T-helper 2 cell treated with Interferon-gamma antibody and Interleukin-4, amounts not matched to agents 5 μg/mL and 100 μg/mL, for 36 hours (primary cell): ENCODE data around the gene PTN.

ENCODE experiments used
- DNase-seq: peaks from one replicate; pipeline ENCODE4 v3.0.0; 2021; ENCODE audit warnings: low spot score
- H3K27ac Mint-ChIP-seq: one replicate; pipeline ENCODE4 v1.8.0; 2021; ENCODE audit warnings: mild to moderate bottlenecking, mixed read lengths
- H3K27me3 Mint-ChIP-seq: one replicate; pipeline ENCODE4 v1.8.0; 2021; ENCODE audit warnings: low read depth, mixed read lengths
- H3K36me3 Mint-ChIP-seq: one replicate; pipeline ENCODE4 v1.8.0; 2021; ENCODE audit warnings: low read depth, mixed read lengths
- H3K4me1 Mint-ChIP-seq: one replicate; pipeline ENCODE4 v1.8.0; 2021; ENCODE audit warnings: low read depth, mixed read lengths
- H3K4me3 Mint-ChIP-seq: one replicate; pipeline ENCODE4 v1.8.0; 2022; ENCODE audit warnings: mild to moderate bottlenecking, moderate library complexity, mixed read lengths
- H3K9me3 Mint-ChIP-seq: one replicate; pipeline ENCODE4 v1.8.0; 2021; ENCODE audit warnings: mixed read lengths

Gene PTN

DNA sequence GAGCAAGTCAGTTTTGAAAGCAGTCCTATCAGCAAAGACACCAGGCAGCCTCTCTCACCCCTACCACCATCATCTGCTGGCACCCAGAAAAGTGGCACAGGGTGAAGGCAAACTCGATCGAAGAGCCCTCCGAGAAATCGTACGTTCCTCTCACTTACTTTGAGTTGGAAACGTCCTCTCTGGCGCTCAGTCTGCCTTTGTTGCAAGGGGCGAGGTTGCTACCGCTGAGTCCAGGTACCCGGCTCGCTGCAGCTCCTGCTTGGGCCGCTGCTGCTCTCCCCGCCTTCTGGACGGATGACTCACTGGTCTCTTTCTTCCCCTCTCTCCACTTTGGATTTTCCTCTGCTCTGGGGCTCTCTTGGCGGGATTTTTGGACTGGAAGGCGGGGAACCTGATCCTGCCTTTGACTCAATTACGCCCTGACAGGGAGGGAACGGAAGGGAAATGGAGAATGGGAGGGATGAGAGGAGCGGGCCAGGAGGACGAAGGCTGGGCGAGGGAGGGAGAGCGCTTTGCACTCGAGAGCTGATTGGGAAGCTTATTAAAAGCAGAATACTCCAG, at the start of gene PTN:
PTN (minus strand) TSS at position 453 of the 561 bp plus-strand sequence. CDS start 88,760 bp downstream, outside the sequence.
- H3K27ac Mint-ChIP-seq, result no peak within 1 kb of the TSS
- H3K4me3 Mint-ChIP-seq, result no peak within 1 kb of the TSS
- H3K36me3 Mint-ChIP-seq, result no peaks in the 10 kb centered on the region
- no peak for DNase-seq
- H3K27me3 Mint-ChIP-seq, result peaks cover 7% of the 10 kb centered on the region
- H3K9me3 Mint-ChIP-seq, result no peaks in the 10 kb centered on the region
- no peaks in the 10 kb centered on the region for H3K4me1 Mint-ChIP-seq

- Mint-ChIP-seq H3K27me3 (no peaks in the 10 kb centered on the region), H3K36me3 (no peaks in the 10 kb centered on the region), H3K9me3 (no peaks in the 10 kb centered on the region), H3K4me3 (no peak overlapping the region), H3K4me1 (no peaks in the 10 kb centered on the region), H3K27ac (no peak overlapping the region)
- no peak for DNase-seq
Observed at GRCh38 chr7:137390076-137390475, 46.5 kb upstream of the PTN start.

DNA sequence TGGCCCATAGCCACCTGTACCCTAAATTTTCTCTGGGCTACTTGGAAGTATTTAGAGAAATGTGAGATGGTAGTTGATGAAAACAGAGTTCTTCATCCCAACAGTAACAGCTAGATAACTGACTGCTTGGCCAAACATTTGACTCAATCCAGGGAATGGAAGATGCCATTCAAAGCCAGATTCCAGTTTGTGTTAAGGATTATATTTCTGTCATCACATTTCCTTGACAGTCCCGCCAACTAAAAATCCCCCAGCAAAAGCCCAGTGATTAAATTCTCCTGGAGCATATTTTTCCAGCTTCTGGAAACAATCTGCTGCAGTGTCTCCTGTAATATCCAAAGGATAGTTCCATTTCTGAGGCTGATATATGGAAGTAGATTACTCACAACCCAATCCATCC, 45.4 kb upstream of the PTN start:
- Mint-ChIP-seq H3K9me3 (no peaks in the 10 kb centered on the region), H3K36me3 (no peaks in the 10 kb centered on the region), H3K27me3 (no peaks in the 10 kb centered on the region), H3K4me3 (no peak overlapping the region), H3K27ac (no peak overlapping the region), H3K4me1 (no peaks in the 10 kb centered on the region)
- DNase-seq, result no peak

DNA sequence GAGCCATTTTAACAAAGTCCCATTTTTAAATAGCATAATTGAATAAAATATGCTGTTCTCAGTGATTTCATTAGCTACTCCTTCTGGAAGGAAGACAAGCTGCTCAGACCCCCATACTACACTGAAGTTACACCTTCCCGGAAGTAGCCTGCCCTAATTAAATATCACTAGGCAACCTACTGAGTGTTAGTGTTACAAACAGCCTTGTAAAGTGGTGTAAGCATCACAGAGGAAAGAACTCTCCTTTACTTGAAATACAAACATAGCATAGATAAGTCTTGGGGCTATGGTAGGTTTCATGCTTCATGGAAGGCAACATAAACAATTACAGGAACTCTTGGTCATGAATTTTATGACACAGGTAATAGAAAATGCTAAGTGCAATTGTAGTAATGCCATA, 43.4 kb upstream of the PTN start:
- no peak overlapping the region for H3K4me3 Mint-ChIP-seq
- no peak for DNase-seq
- H3K4me1 Mint-ChIP-seq, result no peaks in the 10 kb centered on the region
- H3K27ac Mint-ChIP-seq, result no peak overlapping the region
- H3K36me3 Mint-ChIP-seq, result no peaks in the 10 kb centered on the region
- H3K9me3 Mint-ChIP-seq, result peaks cover 4% of the 10 kb centered on the region
- H3K27me3 Mint-ChIP-seq, result no peaks in the 10 kb centered on the region

GRCh38 chr7:137381045-137381444, 37.5 kb upstream of the PTN start:
- DNase-seq, result no peak
- Mint-ChIP-seq H3K9me3 (peaks cover 4% of the 10 kb centered on the region), H3K36me3 (no peaks in the 10 kb centered on the region), H3K27ac (no peak overlapping the region), H3K4me1 (no peaks in the 10 kb centered on the region), H3K4me3 (no peak overlapping the region), H3K27me3 (no peaks in the 10 kb centered on the region)

DNA sequence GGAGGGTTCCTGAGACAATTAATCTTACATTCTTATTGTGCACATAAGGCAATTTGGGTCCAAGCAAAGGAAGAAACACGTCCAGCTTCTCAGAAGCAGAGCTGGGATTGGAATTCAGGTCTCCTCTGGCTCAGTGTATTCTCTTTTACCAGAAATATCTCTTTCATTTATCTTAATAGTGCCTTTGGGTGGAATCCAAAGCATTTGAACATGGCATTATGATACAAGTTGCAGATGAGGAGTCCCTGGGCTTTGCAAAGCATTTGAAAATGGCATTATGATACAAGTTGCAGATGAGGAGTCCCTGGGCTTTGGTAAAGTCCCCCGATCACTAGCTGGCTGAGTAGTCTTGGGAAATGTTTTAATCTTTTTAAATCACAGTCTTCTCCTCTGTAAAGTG, 30.0 kb upstream of the PTN start:
- no peak for DNase-seq
- Mint-ChIP-seq H3K27me3 (no peaks in the 10 kb centered on the region), H3K4me3 (no peak overlapping the region), H3K36me3 (no peaks in the 10 kb centered on the region), H3K4me1 (no peaks in the 10 kb centered on the region), H3K9me3 (no peaks in the 10 kb centered on the region), H3K27ac (no peak overlapping the region)

- Mint-ChIP-seq H3K27ac (no peak overlapping the region), H3K4me3 (no peak overlapping the region), H3K27me3 (no peaks in the 10 kb centered on the region), H3K4me1 (no peaks in the 10 kb centered on the region), H3K36me3 (no peaks in the 10 kb centered on the region), H3K9me3 (no peaks in the 10 kb centered on the region)
- no peak for DNase-seq
Observed at GRCh38 chr7:137371616-137372015, 28.1 kb upstream of the PTN start.

- no peaks in the 10 kb centered on the region for H3K4me1 Mint-ChIP-seq
- H3K27ac Mint-ChIP-seq, result no peak overlapping the region
- H3K27me3 Mint-ChIP-seq, result no peaks in the 10 kb centered on the region
- no peaks in the 10 kb centered on the region for H3K36me3 Mint-ChIP-seq
- no peak overlapping the region for H3K4me3 Mint-ChIP-seq
- DNase-seq, result no peak
- H3K9me3 Mint-ChIP-seq, result peaks cover 21% of the 10 kb centered on the region
Observed at GRCh38 chr7:137366995-137367394, 23.5 kb upstream of the PTN start.

- Mint-ChIP-seq H3K27ac (no peak overlapping the region), H3K27me3 (no peaks in the 10 kb centered on the region), H3K9me3 (peaks cover 42% of the 10 kb centered on the region), H3K4me1 (no peaks in the 10 kb centered on the region), H3K4me3 (no peak overlapping the region), H3K36me3 (no peaks in the 10 kb centered on the region)
- DNase-seq, result no peak
Observed at GRCh38 chr7:137363683-137364082, 20.1 kb upstream of the PTN start.

GRCh38 chr7:137360087-137360679, 16.6 kb upstream of the PTN start:
- H3K9me3 Mint-ChIP-seq, result peaks cover 38% of the 10 kb centered on the region
- no peak overlapping the region for H3K27ac Mint-ChIP-seq
- no peaks in the 10 kb centered on the region for H3K4me1 Mint-ChIP-seq
- DNase-seq, result no peak
- H3K36me3 Mint-ChIP-seq, result no peaks in the 10 kb centered on the region
- H3K4me3 Mint-ChIP-seq, result no peak overlapping the region
- no peaks in the 10 kb centered on the region for H3K27me3 Mint-ChIP-seq

GRCh38 chr7:137354961-137355360, 11.4 kb upstream of the PTN start:
- no peaks in the 10 kb centered on the region for H3K4me1 Mint-ChIP-seq
- H3K4me3 Mint-ChIP-seq, result no peak overlapping the region
- DNase-seq, result no peak
- no peaks in the 10 kb centered on the region for H3K27me3 Mint-ChIP-seq
- peaks cover 4% of the 10 kb centered on the region for H3K9me3 Mint-ChIP-seq
- no peaks in the 10 kb centered on the region for H3K36me3 Mint-ChIP-seq
- no peak overlapping the region for H3K27ac Mint-ChIP-seq

DNA sequence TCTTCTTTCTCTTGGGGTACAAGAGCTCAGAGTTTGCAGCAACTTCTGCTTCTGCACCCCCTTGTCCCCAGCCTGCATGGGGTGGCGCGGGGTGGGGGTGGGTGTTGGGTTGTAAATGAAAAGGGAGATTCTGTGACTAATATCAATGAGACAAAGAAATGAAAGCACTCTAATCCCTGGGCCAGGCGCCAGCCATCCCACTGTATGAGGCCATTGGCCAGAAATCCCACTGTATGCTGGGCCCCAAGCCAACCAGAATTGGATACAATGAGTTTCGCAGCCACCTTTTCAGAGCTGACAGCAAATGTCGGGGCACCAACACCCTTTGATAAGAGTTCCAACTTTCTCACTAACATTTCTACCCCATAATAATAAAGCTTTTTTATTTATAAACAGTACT, 10.9 kb upstream of the PTN start:
- Mint-ChIP-seq H3K4me1 (no peaks in the 10 kb centered on the region), H3K27me3 (no peaks in the 10 kb centered on the region), H3K36me3 (no peaks in the 10 kb centered on the region), H3K9me3 (peaks cover 3% of the 10 kb centered on the region), H3K4me3 (no peak overlapping the region), H3K27ac (no peak overlapping the region)
- DNase-seq, result no peak

DNA sequence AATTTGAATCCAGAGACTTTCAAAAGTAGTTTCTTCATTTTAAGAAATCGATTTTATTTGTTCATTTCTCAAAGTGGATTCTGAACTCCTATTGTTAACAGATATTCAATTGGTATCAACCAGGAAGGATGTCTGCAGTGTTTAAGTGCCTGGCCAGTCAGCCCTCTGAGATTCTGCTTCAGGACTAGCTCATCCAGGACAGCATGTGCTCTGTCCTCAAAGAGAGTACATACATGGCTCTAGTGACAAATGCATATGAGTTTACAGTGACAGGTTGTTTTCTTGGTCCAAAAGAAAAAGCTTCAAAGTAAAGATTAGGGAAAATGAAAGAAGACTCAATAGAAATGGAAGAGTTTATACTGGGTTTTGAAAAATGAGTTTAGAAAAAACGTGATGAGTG, 8.4 kb upstream of the PTN start:
- Mint-ChIP-seq H3K36me3 (no peaks in the 10 kb centered on the region), H3K4me3 (no peak overlapping the region), H3K27me3 (no peaks in the 10 kb centered on the region), H3K27ac (no peak overlapping the region), H3K9me3 (no peaks in the 10 kb centered on the region), H3K4me1 (no peaks in the 10 kb centered on the region)
- no peak for DNase-seq

- H3K4me3 Mint-ChIP-seq, result no peak overlapping the region
- H3K9me3 Mint-ChIP-seq, result no peaks in the 10 kb centered on the region
- DNase-seq, result no peak
- H3K36me3 Mint-ChIP-seq, result no peaks in the 10 kb centered on the region
- no peak overlapping the region for H3K27ac Mint-ChIP-seq
- H3K4me1 Mint-ChIP-seq, result no peaks in the 10 kb centered on the region
- peaks cover 7% of the 10 kb centered on the region for H3K27me3 Mint-ChIP-seq
Observed at GRCh38 chr7:137345799-137346449, 2.4 kb upstream of the PTN start.

- Mint-ChIP-seq H3K4me1 (no peaks in the 10 kb centered on the region), H3K27ac (no peak overlapping the region), H3K27me3 (peaks cover 7% of the 10 kb centered on the region), H3K4me3 (no peak overlapping the region), H3K36me3 (no peaks in the 10 kb centered on the region), H3K9me3 (no peaks in the 10 kb centered on the region)
- no peak for DNase-seq
Observed at GRCh38 chr7:137342828-137343261, 688 bp downstream of the PTN start.
